RWPE1 (cell line): ENCODE data around the gene TYMP.

ENCODE experiments used
- CTCF ChIA-PET: fragments of 350-600 bp; sonication (Branson Sonifier 250); formaldehyde crosslinking; extraction: SDS; loops from one replicate; lab custom pipeline; 2021; lab: Yijun Ruan, JAX
- POLR2A ChIA-PET: fragments of 400-600 bp; formaldehyde crosslinking; extraction: SDS; loops from one replicate; lab custom pipeline; 2020; ENCODE audit warnings: antibody characterized with exemption; ENCODE audit not compliant: low non-redundant PET; lab: Yijun Ruan, JAX
- DNase-seq: peaks from one replicate; pipeline ENCODE4 v3.0.0; 2012; ENCODE audit warnings: low spot score
- H3K27ac ChIP-seq: fragments of 450-650 bp; 2 replicates; pipeline ENCODE4 v1.5.1; 2017
- TF ChIP-seq, protein P1 (sequence below): fragments of 450-650 bp; conservative IDR thresholded peaks from 2 replicates; pipeline ENCODE4 v1.5.1; 2017; ENCODE audit warnings: low read depth, mild to moderate bottlenecking

The TYMP gene, protein sequence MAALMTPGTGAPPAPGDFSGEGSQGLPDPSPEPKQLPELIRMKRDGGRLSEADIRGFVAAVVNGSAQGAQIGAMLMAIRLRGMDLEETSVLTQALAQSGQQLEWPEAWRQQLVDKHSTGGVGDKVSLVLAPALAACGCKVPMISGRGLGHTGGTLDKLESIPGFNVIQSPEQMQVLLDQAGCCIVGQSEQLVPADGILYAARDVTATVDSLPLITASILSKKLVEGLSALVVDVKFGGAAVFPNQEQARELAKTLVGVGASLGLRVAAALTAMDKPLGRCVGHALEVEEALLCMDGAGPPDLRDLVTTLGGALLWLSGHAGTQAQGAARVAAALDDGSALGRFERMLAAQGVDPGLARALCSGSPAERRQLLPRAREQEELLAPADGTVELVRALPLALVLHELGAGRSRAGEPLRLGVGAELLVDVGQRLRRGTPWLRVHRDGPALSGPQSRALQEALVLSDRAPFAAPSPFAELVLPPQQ

DNA sequence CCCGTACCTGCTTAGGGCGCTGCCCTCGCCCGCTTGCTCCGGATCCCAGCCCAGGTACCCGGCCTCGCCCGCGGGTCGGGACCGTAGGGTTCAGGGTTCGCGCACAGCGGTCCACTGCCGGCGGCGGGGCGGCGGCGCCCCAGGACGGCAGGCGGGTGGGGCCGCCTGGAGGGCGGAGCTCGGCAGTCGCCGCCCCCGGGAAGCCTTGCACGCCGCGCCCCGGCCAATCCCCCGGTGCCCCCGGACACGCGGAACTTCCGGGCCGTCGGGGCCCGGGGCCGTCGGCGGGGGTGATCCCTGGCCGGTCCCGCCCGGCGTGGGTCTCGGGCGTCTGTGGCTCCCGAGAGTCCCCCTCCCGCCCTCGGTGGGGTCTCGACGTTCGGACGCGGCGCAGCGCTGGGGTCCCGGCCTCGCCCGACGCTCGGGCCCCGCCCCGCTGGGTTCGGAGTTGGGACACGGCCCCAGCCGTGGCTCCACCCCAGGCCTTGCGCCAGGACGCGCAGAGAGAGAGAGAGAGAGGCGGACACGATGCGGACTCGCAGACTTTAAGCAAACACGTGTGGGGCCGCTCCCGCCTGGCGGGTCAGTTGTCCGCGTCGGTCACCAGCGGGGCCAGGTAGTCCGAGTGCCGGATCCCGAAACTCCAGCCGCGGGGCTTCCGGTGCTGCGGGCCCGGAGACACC lies at the start of gene TYMP:
TSS of gene TYMP (minus strand) at position 116 of the 683 bp plus-strand sequence. CDS start 303 bp downstream, outside the sequence.
- H3K27ac ChIP-seq = peak within 1 kb of the TSS; percentile 97
- ChIA-PET CTCF (interaction anchor here (0.9 kb wide), 1 partner anchor 10 kb away, joined by 4 read pairs; no protein-coding TSS in a partner anchor), POLR2A (interaction anchor here (0.9 to 1.0 kb wide), 2 partner anchors 33 to 53 kb away, joined by 3 to 4 read pairs; partner anchors contain the start of genes CHKB and SYCE3)
- DNase-seq = no peak
- TF ChIP-seq, protein P1, sequence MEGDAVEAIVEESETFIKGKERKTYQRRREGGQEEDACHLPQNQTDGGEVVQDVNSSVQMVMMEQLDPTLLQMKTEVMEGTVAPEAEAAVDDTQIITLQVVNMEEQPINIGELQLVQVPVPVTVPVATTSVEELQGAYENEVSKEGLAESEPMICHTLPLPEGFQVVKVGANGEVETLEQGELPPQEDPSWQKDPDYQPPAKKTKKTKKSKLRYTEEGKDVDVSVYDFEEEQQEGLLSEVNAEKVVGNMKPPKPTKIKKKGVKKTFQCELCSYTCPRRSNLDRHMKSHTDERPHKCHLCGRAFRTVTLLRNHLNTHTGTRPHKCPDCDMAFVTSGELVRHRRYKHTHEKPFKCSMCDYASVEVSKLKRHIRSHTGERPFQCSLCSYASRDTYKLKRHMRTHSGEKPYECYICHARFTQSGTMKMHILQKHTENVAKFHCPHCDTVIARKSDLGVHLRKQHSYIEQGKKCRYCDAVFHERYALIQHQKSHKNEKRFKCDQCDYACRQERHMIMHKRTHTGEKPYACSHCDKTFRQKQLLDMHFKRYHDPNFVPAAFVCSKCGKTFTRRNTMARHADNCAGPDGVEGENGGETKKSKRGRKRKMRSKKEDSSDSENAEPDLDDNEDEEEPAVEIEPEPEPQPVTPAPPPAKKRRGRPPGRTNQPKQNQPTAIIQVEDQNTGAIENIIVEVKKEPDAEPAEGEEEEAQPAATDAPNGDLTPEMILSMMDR = no peak

DNA sequence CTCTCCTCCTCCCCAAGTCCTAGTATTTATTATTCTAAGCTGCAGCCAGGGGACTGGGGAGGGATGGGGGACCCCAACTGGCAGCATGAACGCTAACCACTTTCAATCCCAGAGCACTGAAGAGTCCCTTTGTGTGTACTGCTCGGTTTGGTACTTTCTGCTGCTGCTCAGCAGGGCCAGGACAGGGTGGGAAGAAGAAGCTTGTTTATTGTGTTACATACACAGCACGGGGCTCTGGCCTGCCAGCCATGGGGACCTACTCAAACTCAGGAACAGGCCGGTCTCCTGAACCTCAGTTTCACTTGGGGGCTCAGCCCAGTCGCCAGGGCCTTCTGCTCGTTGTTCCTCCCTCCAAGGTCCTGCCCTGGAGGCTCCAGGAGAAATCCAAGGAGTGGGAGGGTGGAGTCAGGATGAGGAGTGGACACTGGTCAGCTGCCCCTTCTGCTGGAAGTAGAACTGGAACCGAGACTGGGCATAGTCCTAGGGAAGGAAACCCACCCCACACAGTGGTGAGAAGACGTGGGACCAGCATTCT lies 49.0 kb upstream of the TYMP start:
- POLR2A ChIA-PET = no interaction called here
- peak overlapping the region; percentile 93 for H3K27ac ChIP-seq
- CTCF ChIA-PET = no interaction called here
- DNase-seq = no peak
- TF ChIP-seq, protein P1 = no peak

DNA sequence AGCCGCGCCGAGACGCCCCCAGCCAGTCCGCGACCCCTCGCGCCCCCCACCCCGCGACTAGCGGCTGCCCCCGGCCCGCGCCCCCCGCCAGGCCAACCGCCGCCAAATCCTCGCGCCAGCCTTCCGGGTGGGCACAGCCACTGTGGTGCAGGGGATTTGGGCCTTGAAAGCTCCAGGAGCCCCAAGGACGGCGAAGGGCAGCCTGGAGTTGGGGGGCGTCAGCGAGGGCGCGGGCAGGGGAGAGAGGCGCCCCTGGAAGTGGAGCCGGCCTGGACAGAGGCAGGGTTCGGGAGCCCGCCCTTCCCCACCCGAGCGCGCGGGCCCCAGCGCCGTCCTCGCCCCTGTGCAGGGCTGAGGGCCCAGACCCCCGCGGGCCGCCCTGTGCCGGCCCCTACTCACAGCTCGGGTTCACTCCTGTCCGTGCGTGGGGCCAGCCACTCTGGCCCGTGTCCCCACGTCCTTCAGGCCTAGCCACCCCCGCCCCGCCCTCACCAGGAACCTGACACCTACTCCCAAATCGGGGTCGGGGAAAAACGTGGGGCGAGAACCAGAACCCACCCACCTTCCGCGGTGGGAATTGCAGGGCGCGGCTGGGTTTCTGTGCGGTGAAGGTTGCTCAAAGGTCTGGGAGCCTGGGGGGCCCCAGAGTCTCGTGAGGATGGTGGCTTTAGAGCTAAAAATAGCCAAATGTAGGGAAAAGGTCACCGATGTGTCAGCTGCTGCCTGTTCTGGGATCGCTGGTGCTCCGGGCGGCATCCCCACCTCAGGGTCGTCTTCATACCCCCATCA lies 48.4 kb upstream of the TYMP start, which contains the start of gene CPT1B:
TSS of gene CPT1B (minus strand) at position 441 of the 789 bp plus-strand sequence. CDS start 512 bp downstream, outside the sequence.
- CTCF ChIA-PET = interaction anchor here (1.0 kb wide), 1 partner anchor 52 kb away, joined by 3 read pairs; no protein-coding TSS in a partner anchor
- POLR2A ChIA-PET = no interaction called here
- peak within 1 kb of the TSS; percentile 93 for H3K27ac ChIP-seq
- DNase-seq = no peak
- TF ChIP-seq, protein P1 = no peak

DNA sequence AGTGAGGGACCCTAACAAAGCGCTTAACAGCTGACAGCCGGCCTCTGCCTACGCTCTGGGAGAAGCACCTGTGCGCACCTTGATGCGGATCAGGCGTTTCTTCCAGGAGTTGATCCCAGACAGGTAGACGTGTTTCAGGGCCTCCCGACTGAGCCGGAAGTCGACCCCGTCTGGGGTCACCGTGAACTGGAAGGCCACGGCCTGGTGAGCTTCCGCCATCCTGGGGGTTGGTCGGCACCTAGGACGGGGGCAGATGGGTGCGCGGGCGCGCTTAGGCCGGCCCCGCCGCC lies 47.8 kb upstream of the TYMP start:
- CTCF ChIA-PET = interaction anchor here (1.0 to 1.9 kb wide), 3 partner anchors 15 to 116 kb away, joined by 3 to 6 read pairs (median 3); partner anchors contain the start of gene SYCE3
- POLR2A ChIA-PET = no interaction called here
- no peak overlapping the region for H3K27ac ChIP-seq
- TF ChIP-seq, protein P1 = no peak
- no peak for DNase-seq

GRCh38 chr22:50576806-50577696 lies 47.2 kb upstream of the TYMP start:
- TF ChIP-seq, protein P1 = no peak
- DNase-seq = no peak
- H3K27ac ChIP-seq = no peak overlapping the region; the same call in 1 of the 2 replicates
- ChIA-PET CTCF (interaction anchor here (1.0 to 1.9 kb wide), 3 partner anchors 14 to 116 kb away, joined by 3 to 6 read pairs (median 3); partner anchors contain the start of gene SYCE3), POLR2A (no interaction called here)
